Stimulated activated CD4-positive, alpha-beta T cell treated with anti-CD3 and anti-CD28 coated beads, Interleukin-12 subunit alpha, Interleukin-12 subunit beta, amount 100 ng/mL, for 4 hours (primary cell): ENCODE data around the gene MTA3.

Experiments
- DNase-seq: peaks from one replicate; pipeline ENCODE4 v3.0.0-alpha.2; 2020

MTA3 gene

DNA sequence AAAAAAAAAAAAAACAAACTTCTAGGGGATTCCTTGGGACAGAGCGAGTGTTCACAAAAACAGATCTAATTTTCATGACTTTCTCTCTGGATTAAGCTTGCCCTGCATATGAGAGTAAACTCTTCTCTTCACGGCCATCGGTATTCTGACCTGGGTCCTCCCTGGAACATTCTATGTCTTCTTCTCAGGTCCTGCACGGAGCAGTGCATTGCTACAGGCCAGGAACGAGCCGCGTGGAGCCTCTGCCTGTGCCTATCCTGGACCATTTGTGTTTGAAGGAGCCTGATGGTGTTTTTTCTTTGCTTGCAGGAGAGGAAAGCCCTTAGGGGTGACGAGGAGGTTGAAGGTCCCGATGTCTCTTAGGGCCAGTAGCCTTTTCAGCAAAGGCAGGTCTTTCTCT lies 197.3 kb downstream of the MTA3 start:
- DNase-seq: no peak

DNA sequence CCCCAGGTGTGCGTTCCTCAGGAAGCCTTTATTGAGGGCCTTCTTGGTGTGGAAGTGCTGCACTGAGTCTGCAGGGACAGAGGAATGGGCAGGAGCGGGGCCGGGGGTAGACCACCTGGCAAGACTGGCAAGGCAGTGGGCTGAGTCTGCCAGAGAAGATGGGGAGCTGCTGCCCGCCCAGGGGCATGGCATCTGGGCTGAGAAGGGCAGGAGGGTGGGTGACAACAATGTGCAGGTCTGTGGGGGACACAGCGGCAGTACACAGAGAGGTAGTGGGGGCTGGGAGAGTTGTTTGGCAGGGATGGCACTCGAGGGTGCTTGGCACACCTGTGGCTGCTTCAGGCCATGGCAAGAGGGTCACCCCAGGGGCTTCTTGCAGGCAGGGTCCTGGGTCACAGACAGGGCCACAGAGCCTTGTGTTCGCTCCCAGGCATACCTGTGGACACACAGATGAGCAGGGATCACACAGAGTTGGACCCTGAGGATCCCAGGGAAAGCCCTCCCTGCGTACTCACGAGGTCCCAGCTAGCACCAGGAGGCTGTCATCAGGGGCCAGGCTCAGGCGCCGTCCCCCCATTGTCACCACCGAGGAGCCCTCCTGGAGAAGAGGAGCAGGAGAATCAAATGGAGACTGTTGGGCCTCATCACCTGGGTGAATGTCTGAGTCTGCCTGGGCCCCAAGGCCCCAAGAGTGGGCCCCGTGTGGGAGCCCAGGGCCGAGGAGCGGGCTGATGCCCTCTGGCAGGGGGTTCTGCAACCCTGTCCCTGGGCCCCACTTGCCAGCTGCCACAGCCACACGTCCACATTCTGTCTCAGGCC lies 198.9 kb downstream of the MTA3 start:
- DNase-seq: no peak

DNA sequence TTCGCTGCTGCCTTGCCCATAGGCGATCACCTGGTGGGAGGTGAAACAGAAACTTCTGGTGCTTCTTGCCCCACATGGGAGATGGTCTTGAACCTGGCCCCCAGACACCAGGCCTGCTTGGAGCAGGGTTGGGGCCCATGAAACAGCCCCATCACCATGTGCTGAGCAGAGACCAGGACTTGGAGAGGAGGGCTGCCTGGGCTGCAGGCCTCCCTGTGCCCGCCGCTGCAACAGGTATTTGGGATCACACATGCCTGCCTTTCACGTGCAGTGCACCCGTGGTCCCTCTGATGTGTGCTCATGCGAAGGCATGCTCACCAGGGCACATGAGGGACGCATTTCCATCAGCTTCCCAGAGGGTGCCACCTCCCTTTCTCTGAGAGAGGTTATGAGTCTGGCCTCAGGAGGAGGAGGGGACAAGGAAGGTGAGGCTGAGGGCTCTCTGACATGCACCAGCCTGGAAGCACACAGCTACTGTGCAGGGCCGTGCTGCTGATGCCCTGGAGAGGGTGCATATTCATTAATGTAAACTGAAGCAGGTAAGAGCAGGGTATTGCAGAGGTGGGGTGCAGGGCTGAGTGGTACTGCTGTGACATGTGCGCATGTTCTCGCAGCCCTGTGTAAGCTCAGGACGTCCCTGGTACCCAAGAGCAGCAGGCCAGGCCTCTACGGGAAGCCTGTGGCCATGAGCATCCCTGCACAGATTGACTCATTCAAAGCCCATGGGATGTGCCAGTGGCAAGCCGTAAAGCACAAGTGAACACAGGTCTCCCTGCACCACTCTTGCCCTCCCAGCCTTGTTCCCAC lies 199.7 kb downstream of the MTA3 start:
- DNase-seq: no peak

DNA sequence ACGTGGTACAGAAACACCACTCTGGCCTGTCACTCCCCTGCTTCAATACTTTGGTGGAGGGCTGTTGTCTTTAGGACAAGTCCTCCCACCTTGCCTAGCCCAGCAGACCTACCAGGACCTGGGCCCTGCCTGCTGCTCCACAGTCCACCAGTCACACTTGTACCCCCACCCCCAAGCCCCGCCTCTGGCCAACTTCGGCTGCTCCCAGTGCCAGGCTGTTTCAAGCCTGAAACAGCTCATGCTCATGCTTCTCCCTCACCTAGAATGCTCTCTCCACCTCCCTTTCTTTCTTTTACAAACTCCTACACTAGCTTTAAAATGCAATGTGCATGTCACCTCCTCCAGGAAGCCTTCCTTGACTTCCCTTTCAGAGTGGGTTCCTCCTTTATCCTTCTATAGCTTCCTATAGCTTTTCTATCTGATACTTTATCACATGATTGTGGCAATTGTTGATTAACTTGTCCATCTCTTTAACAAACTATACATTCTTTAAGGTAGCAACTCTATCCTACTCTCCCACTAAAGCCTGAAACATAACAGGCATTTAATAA lies 200.3 kb downstream of the MTA3 start:
- no peak for DNase-seq

DNA sequence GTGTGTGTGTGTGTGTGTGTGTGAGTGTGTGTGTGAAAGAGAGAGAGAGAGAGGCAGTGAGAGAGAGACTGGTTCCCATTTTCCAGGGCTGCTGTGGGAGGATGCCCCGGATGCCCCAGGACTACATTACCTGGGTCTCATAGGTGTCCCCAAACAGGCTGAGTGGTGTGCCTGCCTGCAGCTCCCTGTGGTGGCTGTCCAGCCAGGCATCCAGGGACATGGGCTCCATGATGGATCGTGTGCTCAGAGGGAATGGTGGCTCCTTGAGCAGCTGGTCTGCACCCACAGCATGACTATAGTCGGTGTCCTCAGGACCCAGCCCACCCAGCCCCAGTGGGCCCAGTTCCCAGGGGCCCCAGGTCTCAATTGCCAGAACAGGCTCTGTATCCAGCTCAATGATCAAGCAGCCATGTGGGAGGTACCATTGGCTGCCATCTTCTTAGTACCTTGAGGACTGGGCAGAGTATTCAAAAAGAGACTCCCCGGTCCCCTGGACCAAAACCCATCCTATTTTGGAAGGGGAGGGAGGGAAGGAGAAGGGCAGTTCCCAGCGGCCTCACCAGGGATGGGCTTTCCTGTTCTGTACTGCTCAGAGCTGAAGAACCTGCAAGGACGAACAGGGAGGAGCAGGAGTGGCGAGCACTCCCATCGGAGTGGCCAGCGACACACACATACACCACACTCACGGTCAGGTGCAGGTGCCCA lies 201.3 kb downstream of the MTA3 start:
- DNase-seq: no peak

DNA sequence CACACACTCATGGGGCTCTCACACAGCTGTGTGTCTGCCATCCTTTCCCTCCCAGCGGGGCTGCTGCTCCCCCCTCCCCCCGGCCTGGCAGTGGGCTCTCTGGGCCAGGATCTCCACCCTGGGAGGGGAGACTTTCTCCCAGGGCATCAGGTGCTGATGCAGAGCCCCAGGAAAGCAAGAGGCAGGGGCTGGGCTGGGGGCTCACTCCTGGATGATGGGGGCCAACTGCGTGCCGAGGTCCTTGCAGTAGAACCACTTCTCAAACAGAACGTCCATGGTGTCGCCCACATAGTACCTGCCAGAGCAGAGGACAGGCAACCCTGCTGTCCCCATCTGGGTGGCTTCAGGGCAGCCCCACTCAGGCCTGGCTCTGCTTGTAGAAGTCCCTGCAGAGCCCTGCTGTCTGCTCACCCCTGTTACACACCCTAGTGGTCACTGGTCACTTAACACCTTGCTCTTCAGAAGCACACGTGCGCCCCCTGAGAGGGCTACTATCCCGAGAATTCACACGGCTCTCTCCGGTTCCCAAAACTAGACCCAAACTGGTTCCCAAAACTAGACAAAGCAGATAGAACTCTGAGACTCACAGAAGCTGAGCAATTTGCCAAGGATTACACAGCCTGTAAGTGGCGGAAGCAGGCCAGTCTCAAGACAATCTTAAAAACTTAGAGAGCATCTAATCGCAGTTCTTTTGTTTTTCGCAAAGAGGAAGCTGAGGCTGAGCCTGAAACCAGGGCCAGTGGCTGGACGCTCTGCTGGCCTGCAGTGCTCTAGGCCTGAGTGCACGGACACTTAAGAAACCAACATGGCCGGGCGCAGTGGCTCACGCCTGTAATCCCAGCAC lies 202.1 kb downstream of the MTA3 start:
- no peak for DNase-seq

DNA sequence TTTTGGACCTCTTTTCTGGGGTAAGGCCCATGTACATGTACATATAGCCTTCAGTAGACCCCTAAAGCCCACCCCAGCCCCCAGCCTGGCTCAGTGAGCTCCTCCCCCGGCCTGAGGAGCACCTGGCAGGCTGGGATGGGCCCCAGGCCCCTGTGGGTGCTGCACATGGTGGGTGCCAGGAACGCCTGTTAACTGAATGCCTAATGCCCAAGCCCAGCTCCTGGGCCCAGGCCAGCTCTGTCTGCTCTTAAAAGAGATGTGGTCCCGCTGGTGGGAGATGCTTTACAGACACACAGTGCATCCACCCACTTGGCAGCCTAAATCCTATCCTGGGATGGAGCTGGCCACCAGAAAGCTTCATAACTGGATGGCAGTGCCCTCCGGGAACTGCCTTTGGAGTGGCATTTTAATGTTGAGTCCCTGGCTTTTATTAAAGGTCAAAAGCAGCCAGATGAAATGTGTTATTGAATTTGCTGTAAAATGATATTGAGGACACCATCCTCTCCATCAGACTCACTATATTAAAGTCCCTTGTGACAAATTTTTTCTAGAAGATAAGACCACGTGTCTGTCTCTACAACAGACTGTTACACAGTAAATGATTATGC lies 203.2 kb downstream of the MTA3 start:
- DNase-seq: no peak

DNA sequence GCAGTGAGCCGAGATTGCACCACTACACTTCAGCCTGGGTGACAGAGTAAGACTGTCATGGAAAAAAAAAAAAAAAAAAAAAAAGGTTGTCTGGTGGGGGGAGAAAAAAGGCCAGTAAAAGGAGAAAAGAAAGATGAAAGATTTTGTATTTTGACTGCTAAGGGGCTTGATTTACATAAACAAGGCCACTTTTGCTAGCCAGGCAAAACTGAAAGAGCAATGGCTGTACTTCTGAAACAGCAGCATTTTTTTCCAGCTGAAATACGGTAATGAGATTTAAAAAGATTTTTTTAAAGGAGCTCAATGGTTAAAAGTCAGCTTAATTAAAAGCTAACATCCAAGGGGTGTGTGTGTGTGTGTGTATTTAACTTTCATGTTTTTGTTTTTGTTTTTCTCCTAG lies 206.8 kb downstream of the MTA3 start:
- no peak for DNase-seq

DNA sequence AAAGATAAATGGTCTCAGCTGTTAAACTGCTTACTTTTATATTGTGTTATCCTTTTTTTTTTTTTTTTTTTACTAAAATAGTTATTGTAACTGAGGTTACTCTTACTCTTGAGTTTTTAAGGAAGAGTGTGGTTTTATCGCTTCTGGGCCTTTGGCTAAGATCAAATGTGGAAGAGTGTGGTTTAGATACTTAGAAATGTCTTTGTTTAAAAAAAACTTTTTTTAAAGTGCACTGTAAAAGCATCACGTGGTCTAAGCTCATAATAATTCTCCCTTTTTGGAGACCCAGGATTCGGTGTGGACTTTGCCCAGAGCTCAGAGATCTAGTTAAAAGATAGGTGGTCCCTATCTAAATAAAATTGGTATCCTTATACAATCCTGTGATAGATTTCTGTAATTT lies 207.4 kb downstream of the MTA3 start:
- no peak for DNase-seq

DNA sequence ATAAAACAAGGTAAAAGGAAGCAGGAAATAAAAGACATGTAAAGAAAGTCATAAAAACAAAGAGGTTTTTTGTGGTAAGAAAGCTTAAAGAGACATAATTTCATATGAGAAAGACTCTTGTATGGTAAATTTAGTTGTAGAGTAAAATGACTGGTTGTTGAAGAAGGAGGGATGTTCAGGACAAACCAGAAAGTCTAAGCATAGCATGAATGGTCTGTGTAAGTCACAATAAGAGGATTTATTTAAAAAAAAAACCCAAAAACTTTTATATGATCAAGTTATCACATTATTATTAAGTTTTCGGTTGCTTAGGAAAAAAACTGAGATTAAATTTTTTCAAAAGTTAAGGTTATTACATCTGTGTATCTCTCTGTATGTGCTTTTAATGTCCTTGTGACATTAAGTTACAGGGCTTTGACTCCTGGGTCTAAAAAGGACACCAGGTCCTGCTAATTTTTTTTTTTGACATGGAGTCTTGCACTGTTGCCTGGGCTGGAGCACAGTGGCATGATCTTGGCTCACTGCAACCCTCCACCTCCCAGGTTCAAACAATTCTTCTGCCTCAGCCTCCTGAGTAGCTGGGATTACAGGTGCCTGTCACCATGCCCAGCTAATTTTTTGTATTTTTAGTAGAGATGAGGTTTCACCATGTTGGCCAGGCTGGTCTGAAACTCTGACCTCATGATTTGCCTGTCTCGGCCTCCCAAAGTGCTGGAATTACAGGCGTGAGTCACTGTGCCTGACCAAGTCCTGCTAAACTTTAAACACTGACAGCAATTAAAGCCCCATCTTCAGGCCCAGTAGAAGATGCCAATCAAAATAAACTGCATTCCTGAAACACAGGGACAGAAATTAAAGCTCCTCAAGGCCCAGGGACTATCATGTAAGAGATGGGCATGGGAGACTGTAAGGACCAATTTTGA lies 209.7 kb downstream of the MTA3 start:
- no peak for DNase-seq

DNA sequence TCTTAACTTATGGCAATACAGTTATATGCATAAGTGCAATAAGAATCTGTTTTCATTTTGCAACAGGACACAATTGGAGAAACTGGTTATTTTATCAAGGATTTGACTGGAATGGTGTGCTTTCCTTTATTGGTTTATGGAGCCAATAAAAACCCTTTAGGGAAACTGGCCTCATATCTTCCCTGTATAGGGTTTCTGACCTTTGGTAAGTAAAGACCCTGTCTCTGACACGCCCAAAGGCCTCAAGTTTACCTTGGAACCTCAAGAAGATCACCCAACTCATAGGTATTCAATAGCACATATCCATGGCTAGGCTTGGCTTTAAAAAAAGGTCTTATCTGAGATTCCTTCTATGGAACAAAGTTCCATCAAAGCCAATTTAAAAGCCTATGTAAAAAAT lies 212.7 kb downstream of the MTA3 start:
- no peak for DNase-seq

DNA sequence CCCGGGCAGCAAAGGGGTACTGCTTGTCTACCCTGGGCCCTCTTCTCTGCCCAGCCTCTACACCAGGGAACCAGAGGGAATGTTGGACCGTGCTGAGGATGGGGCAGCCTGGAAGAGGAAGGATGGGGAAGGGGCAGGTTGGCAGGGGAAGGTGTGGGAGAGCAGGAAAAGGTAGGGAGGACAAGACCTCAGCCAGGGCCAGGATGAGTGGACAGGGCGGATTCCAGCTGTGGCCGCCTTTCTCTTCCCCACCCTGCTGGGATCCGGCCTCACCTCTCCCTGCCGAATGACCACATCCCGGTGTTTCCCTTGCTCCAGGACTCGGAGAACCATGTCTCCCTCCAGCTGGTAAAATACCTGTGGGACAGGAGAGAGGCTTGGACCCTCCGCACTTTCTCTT lies 215.1 kb downstream of the MTA3 start:
- no peak for DNase-seq

DNA sequence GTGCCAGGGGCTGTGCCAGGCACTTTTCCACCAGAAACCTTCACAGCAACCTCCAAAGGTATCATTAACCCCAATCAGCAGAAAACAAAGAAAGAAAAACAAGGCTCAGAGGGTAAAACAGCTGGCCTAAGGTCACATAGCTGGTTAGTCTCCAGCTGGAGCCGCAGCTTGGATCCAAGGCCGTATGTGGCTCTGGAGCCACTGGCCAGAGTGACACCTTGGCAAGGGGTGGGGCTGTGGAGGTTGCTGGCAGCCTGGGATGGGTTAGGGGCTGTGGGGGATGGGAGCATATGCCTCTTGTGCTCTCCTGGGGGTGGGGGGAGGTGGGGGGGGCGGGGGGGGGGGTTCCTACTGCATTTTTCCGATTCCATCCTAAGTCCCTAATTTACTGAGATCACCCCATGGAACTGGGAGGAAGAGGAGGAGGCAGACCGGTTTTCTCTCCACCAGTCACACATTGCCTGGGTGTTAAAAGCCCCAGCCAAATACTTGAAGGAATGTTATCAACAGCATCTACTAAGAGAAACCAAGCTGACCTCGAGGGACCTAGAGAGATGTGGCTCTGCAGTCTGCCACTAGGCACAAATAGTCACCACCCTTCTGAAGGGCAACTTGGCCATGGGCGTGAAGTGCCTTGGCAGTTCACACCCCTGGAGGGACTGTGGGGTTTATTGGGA lies 215.9 kb downstream of the MTA3 start:
- no peak for DNase-seq

DNA sequence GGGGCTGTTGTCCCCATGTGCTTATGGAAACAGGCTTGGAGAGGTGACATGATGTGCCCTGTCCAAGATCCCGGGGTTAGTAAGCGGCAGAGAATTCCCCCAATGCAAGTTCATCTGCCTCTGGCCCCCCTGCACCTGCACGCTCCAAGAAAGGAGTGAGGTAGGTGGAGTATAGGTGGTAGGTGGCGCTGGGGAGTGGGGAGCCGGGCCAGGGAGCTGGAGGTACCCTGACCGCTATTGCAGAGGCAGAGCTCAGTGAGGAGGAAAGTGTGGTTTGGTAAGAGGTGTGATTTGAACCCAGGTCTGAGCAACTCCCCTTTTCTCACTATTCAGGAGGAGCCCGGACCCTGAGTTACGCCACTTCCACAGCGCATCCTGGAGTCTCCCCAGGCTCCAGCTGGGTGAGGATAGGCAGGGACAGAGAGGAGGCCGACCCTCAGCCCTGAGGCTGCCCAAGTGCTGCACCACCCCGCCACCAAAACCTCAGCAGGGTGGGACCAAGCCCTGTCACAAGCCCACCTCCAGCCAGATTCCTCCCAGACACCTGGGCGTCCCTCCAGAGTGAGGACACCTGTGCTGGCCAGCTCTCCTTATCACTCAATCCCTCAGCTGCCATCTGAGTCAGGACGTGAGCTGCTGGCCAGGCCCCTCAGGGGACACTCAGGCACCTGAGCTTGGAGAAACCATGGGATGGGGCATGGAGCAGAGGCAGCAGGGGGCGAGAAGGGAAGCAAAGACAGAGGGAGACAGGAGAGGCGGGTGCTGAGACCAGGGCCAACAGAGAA lies 218.3 kb downstream of the MTA3 start:
- DNase-seq: no peak

DNA sequence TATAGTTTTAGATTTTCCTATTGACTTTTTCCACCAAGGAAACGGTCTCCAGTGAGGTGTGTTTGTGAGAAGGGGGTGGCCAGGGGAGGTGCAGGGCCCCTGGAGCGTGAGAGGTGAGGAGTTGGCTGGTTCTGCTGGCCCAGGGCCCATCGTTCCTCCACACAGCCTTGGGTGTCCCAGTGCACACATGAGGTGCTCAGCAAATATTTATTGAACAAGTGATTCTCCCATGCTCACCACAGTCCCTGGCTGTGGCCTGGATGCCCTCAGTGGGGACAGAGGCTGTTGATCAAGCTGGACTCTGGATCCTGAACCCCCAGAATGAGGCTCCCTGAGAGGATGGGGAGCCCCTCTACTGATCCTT lies 219.0 kb downstream of the MTA3 start:
- DNase-seq: no peak

DNA sequence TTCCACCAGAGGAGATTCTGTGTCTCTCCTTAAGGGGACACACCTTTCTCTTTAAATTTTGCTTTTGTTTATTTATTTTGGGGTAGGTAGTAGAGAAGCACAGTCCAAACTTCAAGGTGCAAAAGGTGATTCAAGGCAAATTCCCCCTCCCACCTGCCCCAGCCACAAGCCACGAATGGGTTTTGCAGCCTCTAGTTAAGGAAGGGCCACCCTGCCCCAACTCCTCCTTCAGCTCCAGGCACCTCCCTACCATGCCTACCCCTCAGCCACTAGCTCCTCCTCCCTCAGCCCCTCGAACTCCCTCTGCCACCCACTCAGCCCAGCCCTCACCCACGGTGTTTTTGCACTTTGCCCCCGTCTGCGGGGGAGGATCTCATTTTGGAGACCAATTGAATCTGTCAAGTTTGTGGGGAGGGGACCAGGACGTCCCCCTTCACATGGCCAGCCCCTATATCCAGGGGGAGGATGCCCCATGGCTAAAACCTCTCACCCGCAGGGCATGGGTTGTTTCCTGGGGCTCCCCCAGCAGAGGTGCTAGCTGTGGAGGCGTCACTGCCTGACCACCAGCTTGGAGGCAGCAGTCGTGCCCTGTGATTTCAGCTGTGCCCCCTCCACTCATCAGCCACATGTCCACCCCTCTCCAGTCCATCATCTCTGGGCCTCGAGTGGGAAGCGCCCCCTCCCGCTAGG lies 219.5 kb downstream of the MTA3 start:
- DNase-seq: no peak

DNA sequence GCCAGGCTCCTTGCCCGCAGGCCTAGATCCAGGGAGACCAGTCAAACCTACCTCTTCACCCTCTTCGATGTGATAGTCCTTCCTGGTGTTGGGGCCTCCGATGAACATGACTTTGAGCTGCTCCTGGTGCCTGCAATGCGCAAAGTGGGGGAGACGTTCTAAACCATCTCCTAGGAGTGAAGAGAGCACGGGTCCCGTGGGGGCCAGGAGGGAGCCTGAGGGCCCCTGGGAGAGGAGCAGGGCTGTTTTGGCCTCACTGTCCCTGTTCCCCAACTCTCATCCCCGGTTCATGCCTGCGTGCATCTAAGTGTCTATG lies 220.0 kb downstream of the MTA3 start:
- no peak for DNase-seq

DNA sequence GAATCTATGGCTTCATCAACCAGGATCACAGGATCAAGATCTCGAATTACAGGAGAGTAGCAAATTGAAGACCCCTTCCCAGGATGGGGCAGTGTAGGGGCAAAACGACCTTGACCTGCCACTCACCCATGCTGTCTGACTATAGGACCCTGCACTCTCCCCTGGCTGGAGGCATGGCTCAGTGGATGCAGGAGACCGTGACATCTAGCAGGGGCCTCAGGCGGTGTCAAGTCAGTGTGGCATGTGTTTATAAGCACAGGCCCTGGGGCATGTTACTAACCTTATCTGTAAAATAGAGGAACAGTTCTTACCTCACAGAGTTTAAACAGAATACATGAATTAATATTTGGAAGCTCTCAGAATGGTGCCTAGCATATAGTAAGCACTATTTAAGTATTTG lies 220.4 kb downstream of the MTA3 start:
- DNase-seq: no peak

DNA sequence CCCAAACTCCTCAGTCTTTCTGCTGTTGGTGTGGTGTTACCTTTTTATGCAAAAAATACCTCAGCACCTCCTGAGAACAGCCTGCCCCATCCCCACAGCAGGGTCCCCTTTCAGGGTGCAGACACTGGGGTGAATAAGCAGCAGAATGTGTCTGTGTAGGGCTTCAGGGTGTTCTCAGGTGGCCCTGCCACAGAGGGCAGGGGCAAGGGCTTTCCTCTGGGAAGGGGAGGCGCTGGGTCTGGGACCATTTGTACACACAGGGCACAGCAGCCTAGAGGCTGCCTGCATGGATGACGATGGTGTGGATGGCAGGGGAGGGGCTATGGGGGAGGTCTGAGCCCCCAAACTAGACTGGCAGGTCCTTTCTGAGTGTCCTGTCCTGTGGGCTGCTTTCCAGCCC lies 221.3 kb downstream of the MTA3 start:
- no peak for DNase-seq
